ENCODE data around the gene MICAL2. TPM values are rescaled to one million over a fixed set of nuclear protein-coding genes. Genes with fewer than 3 reads are reported as not detected.

Gene MICAL2
- total RNA-seq, 2 experiments from 2014 or later: not detected

GRCh38 chr11:12066056-12066798 lies 44.2 kb upstream of the MICAL2 start:
- H3K79me2 ChIP-seq (ENCODE audit: insufficient read depth, low read depth, low read length): no peaks in the 10 kb centered on the region
- ChIA-PET CTCF (ENCODE audit: unreplicated experiment) (no interaction called here), POLR2A (no interaction called here)
- no peaks in the 10 kb centered on the region for H4K20me1 ChIP-seq (ENCODE audit: insufficient read depth, low read length)
- TF ChIP-seq EZH2phosphoT487 (IDR thresholded peaks at IDR 0.05; ENCODE audit: borderline replicate concordance, low read depth, low read length): no peak
- TF ChIP-seq, protein P1, sequence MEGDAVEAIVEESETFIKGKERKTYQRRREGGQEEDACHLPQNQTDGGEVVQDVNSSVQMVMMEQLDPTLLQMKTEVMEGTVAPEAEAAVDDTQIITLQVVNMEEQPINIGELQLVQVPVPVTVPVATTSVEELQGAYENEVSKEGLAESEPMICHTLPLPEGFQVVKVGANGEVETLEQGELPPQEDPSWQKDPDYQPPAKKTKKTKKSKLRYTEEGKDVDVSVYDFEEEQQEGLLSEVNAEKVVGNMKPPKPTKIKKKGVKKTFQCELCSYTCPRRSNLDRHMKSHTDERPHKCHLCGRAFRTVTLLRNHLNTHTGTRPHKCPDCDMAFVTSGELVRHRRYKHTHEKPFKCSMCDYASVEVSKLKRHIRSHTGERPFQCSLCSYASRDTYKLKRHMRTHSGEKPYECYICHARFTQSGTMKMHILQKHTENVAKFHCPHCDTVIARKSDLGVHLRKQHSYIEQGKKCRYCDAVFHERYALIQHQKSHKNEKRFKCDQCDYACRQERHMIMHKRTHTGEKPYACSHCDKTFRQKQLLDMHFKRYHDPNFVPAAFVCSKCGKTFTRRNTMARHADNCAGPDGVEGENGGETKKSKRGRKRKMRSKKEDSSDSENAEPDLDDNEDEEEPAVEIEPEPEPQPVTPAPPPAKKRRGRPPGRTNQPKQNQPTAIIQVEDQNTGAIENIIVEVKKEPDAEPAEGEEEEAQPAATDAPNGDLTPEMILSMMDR (conservative IDR thresholded peaks at IDR 0.05; ENCODE audit: low read length): no peak
- no peak for DNase-seq (ENCODE audit: low spot score)
- intact Hi-C loops (cut with micrococcal nuclease; ENCODE audit: unreplicated experiment): no loop called here
- no peaks in the 10 kb centered on the region for H3K9me2 ChIP-seq (ENCODE audit: insufficient read depth, low read length)
- no peaks in the 10 kb centered on the region for H3K9me3 ChIP-seq (ENCODE audit: low read length)
- H3K4me1 ChIP-seq (ENCODE audit: insufficient read depth, low read length, poor library complexity, severe bottlenecking): no peaks in the 10 kb centered on the region
- no TSS peak for BruUV-seq (replicated peaks)
- H3K4me3 ChIP-seq (ENCODE audit: low read depth, low read length, poor library complexity, severe bottlenecking): no peak overlapping the region
- no peak overlapping the region for H2AFZ ChIP-seq (ENCODE audit: low read length)
- no peak overlapping the region for H3K27ac ChIP-seq (ENCODE audit: low read depth, low read length, poor library complexity, severe bottlenecking)
- no peak overlapping the region for H3K4me2 ChIP-seq (ENCODE audit: low read length)
- no peaks in the 10 kb centered on the region for H3K36me3 ChIP-seq (ENCODE audit: insufficient read depth, low read length)

- H3K9me2 ChIP-seq (ENCODE audit: insufficient read depth, low read length): no peaks in the 10 kb centered on the region
- intact Hi-C loops (cut with micrococcal nuclease; ENCODE audit: unreplicated experiment): no loop called here
- H3K36me3 ChIP-seq (ENCODE audit: insufficient read depth, low read length): no peaks in the 10 kb centered on the region
- no peak overlapping the region for H3K4me2 ChIP-seq (ENCODE audit: low read length)
- H3K4me1 ChIP-seq (ENCODE audit: insufficient read depth, low read length, poor library complexity, severe bottlenecking): no peaks in the 10 kb centered on the region
- TF ChIP-seq, protein P1 (conservative IDR thresholded peaks at IDR 0.05; ENCODE audit: low read length): no peak
- no peak for TF ChIP-seq EZH2phosphoT487 (IDR thresholded peaks at IDR 0.05; ENCODE audit: borderline replicate concordance, low read depth, low read length)
- H3K9me3 ChIP-seq (ENCODE audit: low read length): no peaks in the 10 kb centered on the region
- no peak overlapping the region for H3K4me3 ChIP-seq (ENCODE audit: low read depth, low read length, poor library complexity, severe bottlenecking)
- BruUV-seq (replicated peaks): no TSS peak
- no peak overlapping the region for H2AFZ ChIP-seq (ENCODE audit: low read length)
- no peak overlapping the region for H3K27ac ChIP-seq (ENCODE audit: low read depth, low read length, poor library complexity, severe bottlenecking)
- DNase-seq (ENCODE audit: low spot score): no peak
- CTCF ChIA-PET (ENCODE audit: unreplicated experiment): no interaction called here
- POLR2A ChIA-PET: interaction anchor here (0.7 kb wide), 1 partner anchor 215 kb away, joined by 4 read pairs; no protein-coding TSS in a partner anchor
- no peaks in the 10 kb centered on the region for H4K20me1 ChIP-seq (ENCODE audit: insufficient read depth, low read length)
- H3K79me2 ChIP-seq (ENCODE audit: insufficient read depth, low read depth, low read length): no peaks in the 10 kb centered on the region
Observed at GRCh38 chr11:12066799-12067508, 43.4 kb upstream of the MICAL2 start.

Data from OCI-LY7 (cell line).